Suprapubic skin (tissue), 4 donors: Measurements from ENCODE around the gene LUZP2. TPM values are rescaled to one million over a fixed set of nuclear protein-coding genes. Genes with fewer than 3 reads are reported as not detected.

Source experiments
- DNase-seq, 2 donors: peaks; one replicate each; pipeline ENCODE4 v3.0.0-alpha.2; 2019; ENCODE audit warnings: low spot score in 2 of 2
- H3K27ac ChIP-seq: fragments of 200-600 bp; sonication (generic); one replicate; pipeline ENCODE4 v1.5.1; 2019
- H3K27me3 ChIP-seq: fragments of 200-600 bp; sonication (generic); one replicate; pipeline ENCODE4 v1.5.1; 2019
- H3K36me3 ChIP-seq: fragments of 200-600 bp; sonication (generic); one replicate; pipeline ENCODE4 v1.5.1; 2019
- H3K4me1 ChIP-seq: fragments of 200-600 bp; sonication (generic); one replicate; pipeline ENCODE4 v1.5.1; 2019
- H3K4me3 ChIP-seq: fragments of 200-600 bp; sonication (generic); one replicate; pipeline ENCODE4 v1.5.1; 2019; ENCODE audit warnings: mild to moderate bottlenecking
- H3K9me3 ChIP-seq: fragments of 200-600 bp; sonication (generic); one replicate; pipeline ENCODE4 v1.5.1; 2019
- CTCF ChIP-seq, 2 donors: fragments of 200-600 bp in 1 of 2; fragments of 450-650 bp in 1 of 2; sonication (generic) in 1 of 2; IDR thresholded peaks; one replicate each; pipeline ENCODE4 v1.5.1; 2016 to 2019; ENCODE audit warnings: antibody characterized with exemption in 2 of 2, mild to moderate bottlenecking in 1 of 2, moderate library complexity in 1 of 2
- EP300 ChIP-seq: sonication (generic); formaldehyde crosslinking; IDR thresholded peaks from one replicate; pipeline ENCODE4 v1.6.1; 2017; ENCODE audit warnings: antibody characterized with exemption
- POLR2A ChIP-seq, 2 donors: fragments of 450-650 bp; IDR thresholded peaks; one replicate each; pipeline ENCODE4 v1.6.1; 2017; ENCODE audit warnings: antibody characterized with exemption in 2 of 2, mild to moderate bottlenecking in 2 of 2, moderate library complexity in 2 of 2
- POLR2AphosphoS5 ChIP-seq, 3 donors: sonication (generic); formaldehyde crosslinking; IDR thresholded peaks; one replicate each; pipeline ENCODE4 v1.6.1; 2017; ENCODE audit warnings: antibody characterized with exemption in 3 of 3
- WGBS: methylation state at CpG from one replicate; pipeline ENCODE4 v1.1.5; 2018; 5-methylcytosine and 5-hydroxymethylcytosine counted together
- total RNA-seq, 4 donors: library from RNA; depleted of rRNA; stranded (reverse); fragments of >200 nt; gene quantifications; one replicate each; pipeline ENCODE4 v1.1.0, GENCODE V29; 2016

Gene LUZP2
- total RNA-seq, 4 donors from 2014 or later = 0.11 TPM; not detected in 3

- Histone ChIP-seq H3K27ac (no peak overlapping the region), H3K4me3 (no peak overlapping the region), H3K27me3 (no peaks in the 10 kb centered on the region), H3K36me3 (no peaks in the 10 kb centered on the region), H3K4me1 (no peaks in the 10 kb centered on the region), H3K9me3 (no peaks in the 10 kb centered on the region)
- WGBS = 76% methylated on average over 2 of the region's 2 CpGs
- no peak for TF ChIP-seq EP300
- TF ChIP-seq POLR2A (IDR thresholded peaks at IDR 0.05) = no peak
- no peak for TF ChIP-seq CTCF (IDR thresholded peaks at IDR 0.05)
- no peak for TF ChIP-seq POLR2AphosphoS5 (IDR thresholded peaks at IDR 0.05)
- DNase-seq = no peak
Observed at GRCh38 chr11:24903555-24903954, 406.7 kb downstream of the LUZP2 start.

- Histone ChIP-seq H3K4me1 (no peaks in the 10 kb centered on the region), H3K9me3 (peaks cover 6% of the 10 kb centered on the region), H3K27ac (no peak overlapping the region), H3K36me3 (no peaks in the 10 kb centered on the region), H3K27me3 (no peaks in the 10 kb centered on the region), H3K4me3 (no peak overlapping the region)
- DNase-seq = no peak
- TF ChIP-seq POLR2AphosphoS5 (IDR thresholded peaks at IDR 0.05) = no peak
- no peak for TF ChIP-seq EP300
- TF ChIP-seq POLR2A (IDR thresholded peaks at IDR 0.05) = no peak
- no peak for TF ChIP-seq CTCF (IDR thresholded peaks at IDR 0.05)
- 76% methylated on average over 1 of the region's 1 CpG for WGBS
Observed at GRCh38 chr11:24925091-24925490, 428.2 kb downstream of the LUZP2 start.

GRCh38 chr11:24932110-24933000 lies 435.5 kb downstream of the LUZP2 start:
- no peaks in the 10 kb centered on the region for H3K9me3 ChIP-seq
- 48% methylated on average over 8 of the region's 9 CpGs for WGBS
- DNase-seq = no peak
- no peaks in the 10 kb centered on the region for H3K4me1 ChIP-seq
- no peaks in the 10 kb centered on the region for H3K36me3 ChIP-seq
- H3K27me3 ChIP-seq = no peaks in the 10 kb centered on the region
- TF ChIP-seq CTCF (IDR thresholded peaks at IDR 0.05) (no peak), POLR2AphosphoS5 (IDR thresholded peaks at IDR 0.05) (no peak), EP300 (no peak), POLR2A (IDR thresholded peaks at IDR 0.05) (no peak)
- no peak overlapping the region for H3K27ac ChIP-seq
- H3K4me3 ChIP-seq = no peak overlapping the region

GRCh38 chr11:24934733-24935439 lies 438.0 kb downstream of the LUZP2 start:
- no peak for DNase-seq
- TF ChIP-seq CTCF (IDR thresholded peaks at IDR 0.05) = no peak
- no peak for TF ChIP-seq POLR2A (IDR thresholded peaks at IDR 0.05)
- TF ChIP-seq POLR2AphosphoS5 (IDR thresholded peaks at IDR 0.05) = no peak
- no peak for TF ChIP-seq EP300
- Histone ChIP-seq H3K27me3 (no peaks in the 10 kb centered on the region), H3K36me3 (no peaks in the 10 kb centered on the region), H3K4me1 (no peaks in the 10 kb centered on the region), H3K4me3 (no peak overlapping the region), H3K27ac (no peak overlapping the region), H3K9me3 (no peaks in the 10 kb centered on the region)
- 67% methylated on average over 1 of the region's 1 CpG for WGBS

- no peak overlapping the region for H3K27ac ChIP-seq
- H3K9me3 ChIP-seq = no peaks in the 10 kb centered on the region
- no peaks in the 10 kb centered on the region for H3K36me3 ChIP-seq
- no peaks in the 10 kb centered on the region for H3K4me1 ChIP-seq
- no peak for DNase-seq
- 28% methylated on average over 3 of the region's 3 CpGs for WGBS
- H3K4me3 ChIP-seq = no peak overlapping the region
- no peaks in the 10 kb centered on the region for H3K27me3 ChIP-seq
- no peak for TF ChIP-seq POLR2A (IDR thresholded peaks at IDR 0.05)
- TF ChIP-seq CTCF (IDR thresholded peaks at IDR 0.05) = no peak
- TF ChIP-seq EP300 = no peak
- TF ChIP-seq POLR2AphosphoS5 (IDR thresholded peaks at IDR 0.05) = no peak
Observed at GRCh38 chr11:24944891-24945290, 448.0 kb downstream of the LUZP2 start.
